DMS114 treated with DMSO at 0.1 percent for 48 hours (cell line): ENCODE data around the gene CD86.
"Not testable (repeated sequence)": the region's sequence is repeated elsewhere in the genome, so short reads cannot be mapped to it uniquely, and the experiment has no call there.

ENCODE experiments used
- DNase-seq: peaks from one replicate; lab custom pipeline; 2025; ENCODE audit not compliant: unreplicated experiment; lab: John Stamatoyannopoulos, UW

CD86 gene

GRCh38 chr3:122055215-122055614 is at the start of gene CD86:
Gene CD86 (plus strand): TSS chr3:122055362. CDS start chr3:122055490, 128 bp downstream.
- no peak for DNase-seq

GRCh38 chr3:122006267-122006666 is 48.9 kb upstream of the CD86 start:
- DNase-seq: no peak

- no peak for DNase-seq
These were observed 47.0 kb upstream of the CD86 start for GRCh38 chr3:122008166-122008565.

GRCh38 chr3:122010506-122010905 is 44.7 kb upstream of the CD86 start:
- DNase-seq: no peak

- no peak for DNase-seq
These were observed 43.8 kb upstream of the CD86 start for GRCh38 chr3:122011396-122011795.

GRCh38 chr3:122012821-122013220 is 42.3 kb upstream of the CD86 start:
- no peak for DNase-seq

GRCh38 chr3:122013448-122013925 is 41.7 kb upstream of the CD86 start:
- DNase-seq: no peak

- no peak for DNase-seq
These were observed 40.4 kb upstream of the CD86 start for GRCh38 chr3:122014741-122015140.

- no peak for DNase-seq
These were observed 35.7 kb upstream of the CD86 start for GRCh38 chr3:122019493-122019892.

- no peak for DNase-seq
These were observed 34.1 kb upstream of the CD86 start for GRCh38 chr3:122021037-122021436.

GRCh38 chr3:122021811-122022401 is 33.3 kb upstream of the CD86 start, which contains the start of gene ILDR1:
Gene ILDR1 (minus strand): TSS chr3:122022247. CDS start chr3:122022077, 170 bp downstream.
- DNase-seq: no peak

- DNase-seq: no peak
These were observed 31.7 kb upstream of the CD86 start for GRCh38 chr3:122023335-122023910.

- DNase-seq: no peak
These were observed 30.4 kb upstream of the CD86 start for GRCh38 chr3:122024800-122025199.

GRCh38 chr3:122025296-122025695 is 29.9 kb upstream of the CD86 start:
- no peak for DNase-seq

GRCh38 chr3:122030381-122031122 is 24.6 kb upstream of the CD86 start:
- no peak for DNase-seq

GRCh38 chr3:122031123-122031468 is 24.1 kb upstream of the CD86 start:
- no peak for DNase-seq

GRCh38 chr3:122032531-122032930 is 22.6 kb upstream of the CD86 start:
- DNase-seq: no peak

- no peak for DNase-seq
These were observed 22.1 kb upstream of the CD86 start for GRCh38 chr3:122033023-122033422.

- not testable (repeated sequence) for DNase-seq
These were observed 7.9 kb upstream of the CD86 start for GRCh38 chr3:122047296-122047695.

GRCh38 chr3:122047773-122048172 is 7.4 kb upstream of the CD86 start:
- not testable (repeated sequence) for DNase-seq

GRCh38 chr3:122052968-122053367 is 2.2 kb upstream of the CD86 start:
- no peak for DNase-seq

- no peak for DNase-seq
These were observed 2.5 kb downstream of the CD86 start for GRCh38 chr3:122057671-122058070.
